ENCODE measurements around the gene RAG1. TPM values are rescaled to one million over a fixed set of nuclear protein-coding genes. Genes with fewer than 3 reads are reported as not detected.

Gene RAG1
- total and polyA plus RNA-seq, 4 donors = 0.08 to 2.3 (median 0.63) TPM

GRCh38 chr11:36609383-36609782 is 41.6 kb downstream of the RAG1 start:
- no peak overlapping the region for H3K9ac ChIP-seq (ENCODE audit: insufficient read depth in 1 of 2, low read length in 2 of 2)
- DNase-seq = no peak
- no peak overlapping the region for H3K4me3 ChIP-seq
- H3K9me3 ChIP-seq (ENCODE audit: control insufficient read depth in 4 of 4, insufficient read depth in 3 of 4, low read length in 3 of 4) = no peaks in the 10 kb centered on the region
- H3K27ac ChIP-seq (ENCODE audit: low read depth in 1 of 2, low read length in 1 of 2) = no peak overlapping the region
- H3K36me3 ChIP-seq (ENCODE audit: control insufficient read depth in 4 of 4, insufficient read depth in 4 of 4, low read length in 4 of 4) = peaks cover 0 to 4% (median 2%) of the 10 kb centered on the region in 4 donors
- H3K27me3 ChIP-seq (ENCODE audit: control insufficient read depth in 3 of 3, insufficient read depth in 3 of 3, low read length in 2 of 3) = no peaks in the 10 kb centered on the region
- 61 to 74% methylated on average over 2 of the region's 2 CpGs for WGBS, 2 donors
- no peak for ATAC-seq (ENCODE audit: insufficient read depth, low FRiP score)
- peaks cover 0 to 3% (median 0%) of the 10 kb centered on the region in 5 donors for H3K4me1 ChIP-seq (ENCODE audit: control insufficient read depth in 5 of 5, insufficient read depth in 5 of 5, low read length in 5 of 5)
- TF ChIP-seq CTCF (IDR thresholded peaks at IDR 0.05; ENCODE audit: control extremely low read depth, extremely low read depth) = no peak

GRCh38 chr11:36615826-36616225 is 48.0 kb downstream of the RAG1 start:
- no peak for TF ChIP-seq CTCF (IDR thresholded peaks at IDR 0.05; ENCODE audit: control extremely low read depth, extremely low read depth)
- H3K4me1 ChIP-seq (ENCODE audit: control insufficient read depth in 5 of 5, insufficient read depth in 5 of 5, low read length in 5 of 5) = peaks cover 0 to 18% (median 4%) of the 10 kb centered on the region in 5 donors
- H3K4me3 ChIP-seq = no peak overlapping the region
- no peak overlapping the region for H3K9ac ChIP-seq (ENCODE audit: insufficient read depth in 1 of 2, low read length in 2 of 2)
- H3K27me3 ChIP-seq (ENCODE audit: control insufficient read depth in 3 of 3, insufficient read depth in 3 of 3, low read length in 2 of 3) = no peaks in the 10 kb centered on the region
- ATAC-seq (ENCODE audit: insufficient read depth, low FRiP score) (no peak), DNase-seq (no peak)
- H3K9me3 ChIP-seq (ENCODE audit: control insufficient read depth in 4 of 4, insufficient read depth in 3 of 4, low read length in 3 of 4) = no peaks in the 10 kb centered on the region
- no peak overlapping the region for H3K27ac ChIP-seq (ENCODE audit: low read depth in 1 of 2, low read length in 1 of 2)
- peaks cover 0 to 7% (median 2%) of the 10 kb centered on the region in 4 donors for H3K36me3 ChIP-seq (ENCODE audit: control insufficient read depth in 4 of 4, insufficient read depth in 4 of 4, low read length in 4 of 4)
- 74 to 80% methylated on average over 3 of the region's 3 CpGs for WGBS, 2 donors

- no peak overlapping the region for H3K27ac ChIP-seq (ENCODE audit: low read depth in 1 of 2, low read length in 1 of 2)
- TF ChIP-seq CTCF (IDR thresholded peaks at IDR 0.05; ENCODE audit: control extremely low read depth, extremely low read depth) = no peak
- H3K4me3 ChIP-seq = no peak overlapping the region
- DNase-seq (no peak), ATAC-seq (ENCODE audit: insufficient read depth, low FRiP score) (no peak)
- H3K36me3 ChIP-seq (ENCODE audit: control insufficient read depth in 4 of 4, insufficient read depth in 4 of 4, low read length in 4 of 4) = peaks cover 0 to 2% (median 0%) of the 10 kb centered on the region in 4 donors
- H3K27me3 ChIP-seq (ENCODE audit: control insufficient read depth in 3 of 3, insufficient read depth in 3 of 3, low read length in 2 of 3) = no peaks in the 10 kb centered on the region
- H3K9me3 ChIP-seq (ENCODE audit: control insufficient read depth in 4 of 4, insufficient read depth in 3 of 4, low read length in 3 of 4) = no peaks in the 10 kb centered on the region
- H3K4me1 ChIP-seq (ENCODE audit: control insufficient read depth in 5 of 5, insufficient read depth in 5 of 5, low read length in 5 of 5) = peaks cover 0 to 18% (median 4%) of the 10 kb centered on the region in 5 donors
- H3K9ac ChIP-seq (ENCODE audit: insufficient read depth in 1 of 2, low read length in 2 of 2) = no peak overlapping the region
- WGBS, 2 donors = 93 to 94% methylated on average over 6 of the region's 6 CpGs
These were observed 49.9 kb downstream of the RAG1 start for GRCh38 chr11:36617543-36618362.
